A549 treated with Mapracorat at 1 μM for 4 hours (cell line): ENCODE measurements around the gene OR6T1. TPM values are rescaled to one million over a fixed set of nuclear protein-coding genes. Genes with fewer than 3 reads are reported as not detected.

Experiments
- total RNA-seq: library from RNA; stranded (reverse); fragments of 200-300 nt; extraction: Qiagen RNA extraction; gene quantifications from 5 replicates; pipeline ENCODE4 v1.2.3, GENCODE V29; 2022

OR6T1 gene
- not detected in 5 replicates for total RNA-seq

GRCh38 chr11:123943738-123944137 lies at the start of gene OR6T1:
TSS of gene OR6T1 (minus strand) at chr11:123943838. CDS start at chr11:123943838, 0 bp downstream.

GRCh38 chr11:123977731-123978347 lies 34.2 kb upstream of the OR6T1 start, which contains the start of gene OR10S1:
TSS of gene OR10S1 (minus strand) at chr11:123977781. CDS start at chr11:123977664, 117 bp downstream.

GRCh38 chr11:123939317-123939716 lies 4.3 kb downstream of the OR6T1 start, which contains the start of gene OR4D5:
TSS of gene OR4D5 (plus strand) at chr11:123939617. CDS start at chr11:123939617, 0 bp downstream.

GRCh38 chr11:123901867-123902266 lies 41.8 kb downstream of the OR6T1 start, which contains the start of gene OR8D4:
TSS of gene OR8D4 (plus strand) at chr11:123902167. CDS start at chr11:123906432, 4,265 bp downstream.

Other genes starting within 250 kb of the OR6T1 start
- 8.1 to 9.4 TPM (median 8.8 TPM) in 5 replicates for gene ZNF202, start 202.2 kb downstream of the OR6T1 start, total RNA-seq
- not detected in 5 replicates for gene OR6X1, start 189.3 kb downstream of the OR6T1 start, total RNA-seq
- gene OR6M1, start 137.5 kb downstream of the OR6T1 start, total RNA-seq, result not detected in 5 replicates
- gene TMEM225, start 58.2 kb downstream of the OR6T1 start, total RNA-seq, result not detected in 5 replicates
- not detected in 5 replicates for gene OR8D4, start 41.7 kb downstream of the OR6T1 start, total RNA-seq
- not detected in 5 replicates for gene OR4D5, start 4.2 kb downstream of the OR6T1 start, total RNA-seq
- not detected in 5 replicates for gene OR10S1, start 33.9 kb upstream of the OR6T1 start, total RNA-seq
- gene OR10G6, start 51.3 kb upstream of the OR6T1 start, total RNA-seq, result not detected in 5 replicates
- gene OR10G4, start 69.2 kb upstream of the OR6T1 start, total RNA-seq, result not detected in 5 replicates
- gene OR10G9, start 79.2 kb upstream of the OR6T1 start, total RNA-seq, result not detected in 5 replicates
- gene OR10G8, start 83.0 kb upstream of the OR6T1 start, total RNA-seq, result not detected in 5 replicates
- gene OR10G7, start 97.5 kb upstream of the OR6T1 start, total RNA-seq, result not detected in 5 replicates
- gene VWA5A, start 171.6 kb upstream of the OR6T1 start, total RNA-seq, result 0.16 to 0.36 TPM (median 0.28 TPM) in 5 replicates
- gene OR10D3, start 239.5 kb upstream of the OR6T1 start, total RNA-seq, result not detected in 5 replicates